Liver (tissue), 9 donors: Measurements from ENCODE around the gene WDR44. TPM values are rescaled to one million over a fixed set of nuclear protein-coding genes. Genes with fewer than 3 reads are reported as not detected.

ENCODE experiments used
- DNase-seq: peaks from one replicate; pipeline ENCODE4 v3.0.0-alpha.2; 2017; ENCODE audit warnings: low spot score
- H3K27ac ChIP-seq, 2 donors: one replicate each; pipeline ENCODE4 v1.7.0; 2013; ENCODE audit warnings: inconsistent platforms in 2 of 2, low read length in 2 of 2, control low read depth in 1 of 2, low read depth in 1 of 2, mild to moderate bottlenecking in 1 of 2
- H3K27me3 ChIP-seq, 4 donors: one replicate each; pipeline versions ENCODE4 v1.6.1 to v1.7.0; 2013; ENCODE audit warnings: low read length in 3 of 4, inconsistent platforms in 1 of 4, mild to moderate bottlenecking in 1 of 4, moderate library complexity in 1 of 4; ENCODE audit not compliant: control insufficient read depth in 4 of 4, insufficient read depth in 4 of 4
- H3K36me3 ChIP-seq, 4 donors: one replicate each; pipeline versions ENCODE4 v1.6.1 to v1.7.0; 2013; ENCODE audit warnings: low read length in 3 of 4, mild to moderate bottlenecking in 3 of 4, low read depth in 1 of 4, moderate library complexity in 1 of 4; ENCODE audit not compliant: control insufficient read depth in 4 of 4, insufficient read depth in 3 of 4
- H3K4me1 ChIP-seq, 4 donors: one replicate each; pipeline versions ENCODE4 v1.6.1 to v1.7.0; 2013; ENCODE audit warnings: low read length in 3 of 4, mild to moderate bottlenecking in 3 of 4, moderate library complexity in 1 of 4; ENCODE audit not compliant: control insufficient read depth in 4 of 4, insufficient read depth in 4 of 4
- H3K4me3 ChIP-seq, 3 donors: one replicate each; pipeline versions ENCODE4 v1.6.1 to v1.7.0; 2013; ENCODE audit warnings: low read length in 3 of 3, control low read depth in 1 of 3, low read depth in 1 of 3, mild to moderate bottlenecking in 1 of 3
- H3K9ac ChIP-seq, 2 donors: one replicate each; pipeline ENCODE4 v1.7.0; 2013; ENCODE audit warnings: low read length in 2 of 2, mild to moderate bottlenecking in 2 of 2, moderate library complexity in 2 of 2, control low read depth in 1 of 2, low read depth in 1 of 2
- H3K9me3 ChIP-seq, 4 donors: one replicate each; pipeline versions ENCODE4 v1.6.1 to v1.7.0; 2013; ENCODE audit warnings: low read length in 3 of 4; ENCODE audit not compliant: control insufficient read depth in 4 of 4
- CTCF ChIP-seq: fragments of 150-350 bp; IDR thresholded peaks from 2 replicates; pipeline ENCODE4 v1.5.1; 2017; ENCODE audit warnings: improper control_type of control experiment, low read depth, low read length; ENCODE audit not compliant: missing input control
- EGR1 ChIP-seq, 2 donors: IDR thresholded peaks; 2 replicates each; pipeline ENCODE4 v1.6.1; 2016 to 2018; ENCODE audit warnings: antibody characterized with exemption in 2 of 2, low read depth in 2 of 2
- FOXA1 ChIP-seq: IDR thresholded peaks from 2 replicates; pipeline ENCODE4 v1.6.1; 2016; ENCODE audit warnings: antibody characterized with exemption
- GABPA ChIP-seq, 2 donors: IDR thresholded peaks in 1 of 2; conservative IDR thresholded peaks in 1 of 2; 2 replicates each; pipeline ENCODE4 v1.6.1; 2016; ENCODE audit warnings: antibody characterized with exemption in 2 of 2, mild to moderate bottlenecking in 1 of 2, moderate library complexity in 1 of 2
- HNF4A ChIP-seq, 2 donors: conservative IDR thresholded peaks; 2 replicates each; pipeline ENCODE4 v1.6.1; 2016; ENCODE audit warnings: antibody characterized with exemption in 2 of 2, mild to moderate bottlenecking in 2 of 2
- JUND ChIP-seq, 2 donors: IDR thresholded peaks; 2 replicates each; pipeline ENCODE4 v1.6.1; 2016; ENCODE audit warnings: antibody characterized with exemption in 2 of 2
- NR2F2 ChIP-seq: IDR thresholded peaks from 2 replicates; pipeline ENCODE4 v1.6.1; 2016; ENCODE audit warnings: antibody characterized with exemption
- REST ChIP-seq: IDR thresholded peaks from 2 replicates; pipeline ENCODE4 v1.6.1; 2016; ENCODE audit warnings: antibody characterized with exemption, mild to moderate bottlenecking
- RXRA ChIP-seq, 2 donors: IDR thresholded peaks; 2 replicates each; pipeline ENCODE4 v1.6.1; 2017 to 2018; ENCODE audit warnings: antibody characterized with exemption in 2 of 2, mild to moderate bottlenecking in 1 of 2
- SP1 ChIP-seq: IDR thresholded peaks from 2 replicates; pipeline ENCODE4 v1.6.1; 2018; ENCODE audit warnings: antibody characterized with exemption, mild to moderate bottlenecking
- YY1 ChIP-seq: IDR thresholded peaks from 2 replicates; pipeline ENCODE4 v1.6.1; 2016; ENCODE audit warnings: antibody characterized with exemption, mild to moderate bottlenecking
- ZBTB33 ChIP-seq: IDR thresholded peaks from 2 replicates; pipeline ENCODE4 v1.6.1; 2016; ENCODE audit warnings: antibody characterized with exemption
- WGBS: extraction: QIAGEN DNeasy Blood & Tissue Kit; methylation state at CpG from one replicate; pipeline ENCODE4 v1.1.7; 2013; 5-methylcytosine and 5-hydroxymethylcytosine counted together
- polyA plus RNA-seq, 2 donors: library from polyadenylated mRNA; stranded (reverse) in 1 of 2; unstranded in 1 of 2; fragments of 200-250 nt in 1 of 2; fragments of >200 nt in 1 of 2; fragmentation: Nextera tagmentation in 1 of 2; extraction: Ambion mirVana in 1 of 2; gene quantifications; one replicate each; pipeline versions ENCODE4 v1.2.1 to v1.2.3, GENCODE V29; 2013 to 2015
- total RNA-seq, 2 donors: library from RNA; depleted of rRNA; stranded (reverse); fragments of >200 nt; gene quantifications; one replicate each; pipeline ENCODE4 v1.2.3, GENCODE V29; 2014
- TF ChIP-seq, protein P1 (sequence below): IDR thresholded peaks from 2 replicates; pipeline ENCODE4 v1.6.1; 2016; ENCODE audit warnings: antibody characterized with exemption
- donor health status: healthy.
- donor health status: healthy.
- donor health status: healthy.
- donor health status: healthy.
- donor health status: healthy.

The WDR44 gene
- total and polyA plus RNA-seq, 4 donors, result 3.9 to 7.5 (median 5.5) TPM

DNA sequence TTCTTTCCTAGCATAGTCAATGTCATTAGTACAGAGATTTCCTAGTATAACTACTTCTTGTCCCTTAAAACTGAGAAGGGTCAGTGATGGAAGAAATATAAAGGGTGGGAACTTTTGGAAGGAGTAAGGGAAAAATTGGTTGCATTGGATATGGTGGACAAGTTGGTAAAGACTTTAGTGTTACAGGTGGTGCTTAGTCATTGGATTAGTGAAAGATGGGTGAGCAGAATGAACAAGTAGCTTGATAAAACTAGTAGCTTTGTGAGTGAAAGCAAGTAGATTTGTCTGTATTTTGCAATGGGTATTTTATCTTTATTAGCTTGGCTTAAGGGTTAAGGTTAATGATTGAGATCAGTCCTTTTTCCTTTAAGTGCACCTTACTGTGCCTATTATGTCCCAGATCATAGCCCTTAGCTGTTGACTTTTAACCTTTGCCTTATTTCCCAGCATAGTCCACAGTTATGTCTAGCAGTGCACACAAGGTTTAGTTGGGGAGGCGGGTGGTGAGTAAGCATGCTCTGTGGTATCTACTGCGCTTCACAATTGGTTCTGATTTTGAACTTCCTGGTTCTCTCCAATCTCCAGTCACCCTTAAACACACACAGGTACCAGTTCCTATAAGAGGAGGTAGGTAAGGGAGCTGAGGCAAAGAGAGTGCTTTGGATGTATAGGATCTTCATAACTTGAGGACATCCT is 9.5 kb downstream of the WDR44 start:
- H3K4me3 ChIP-seq, result no peak overlapping the region
- no peak overlapping the region for H3K9ac ChIP-seq
- no peak for DNase-seq
- WGBS, result 71% methylated on average over 2 of the region's 2 CpGs
- H3K4me1 ChIP-seq, result peaks cover 3 to 14% (median 9%) of the 10 kb centered on the region in 4 donors
- H3K9me3 ChIP-seq, result no peaks in the 10 kb centered on the region
- H3K27ac ChIP-seq, result peak overlapping the region in 1 of 2 donors; percentile 18
- H3K36me3 ChIP-seq, result no peaks in the 10 kb centered on the region
- peaks cover 0 to under 1% (median 0%) of the 10 kb centered on the region in 4 donors for H3K27me3 ChIP-seq
- TF ChIP-seq CTCF, result no peak
- no peak for TF ChIP-seq JUND (IDR thresholded peaks at IDR 0.05)
- TF ChIP-seq FOXA1, result no peak
- peak; percentile 35 for TF ChIP-seq SP1
- no peak for TF ChIP-seq REST
- TF ChIP-seq ZBTB33, result no peak
- no peak for TF ChIP-seq NR2F2
- peak; percentile 29 to 43 for TF ChIP-seq RXRA (IDR thresholded peaks at IDR 0.05)
- TF ChIP-seq GABPA (IDR thresholded peaks at IDR 0.05 in 1 of 2, conservative IDR thresholded peaks at IDR 0.05 in 1 of 2), result no peak
- peak in 1 of 2 donors; percentile 19 for TF ChIP-seq HNF4A (conservative IDR thresholded peaks at IDR 0.05)
- TF ChIP-seq EGR1 (IDR thresholded peaks at IDR 0.05; ENCODE audit: low read depth in 2 of 2), result no peak

- Histone ChIP-seq H3K9ac (no peak overlapping the region), H3K9me3 (no peaks in the 10 kb centered on the region), H3K36me3 (no peaks in the 10 kb centered on the region), H3K27me3 (peaks cover 0 to 3% (median 0%) of the 10 kb centered on the region in 4 donors), H3K4me1 (peaks cover 3 to 12% (median 9%) of the 10 kb centered on the region in 4 donors), H3K27ac (no peak overlapping the region), H3K4me3 (no peak overlapping the region)
- WGBS, result 46% methylated on average over 2 of the region's 2 CpGs
- DNase-seq, result no peak
- no peak for TF ChIP-seq YY1
- TF ChIP-seq RXRA (IDR thresholded peaks at IDR 0.05), result no peak
- TF ChIP-seq, protein P1, sequence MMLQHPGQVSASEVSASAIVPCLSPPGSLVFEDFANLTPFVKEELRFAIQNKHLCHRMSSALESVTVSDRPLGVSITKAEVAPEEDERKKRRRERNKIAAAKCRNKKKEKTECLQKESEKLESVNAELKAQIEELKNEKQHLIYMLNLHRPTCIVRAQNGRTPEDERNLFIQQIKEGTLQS, result no peak
- no peak for TF ChIP-seq JUND (IDR thresholded peaks at IDR 0.05)
Measured at GRCh38 chrX:118356154-118356701, 10.3 kb downstream of the WDR44 start.
